Neural progenitor cell (in vitro differentiated cells): ENCODE measurements around the gene TBATA. TPM values are rescaled to one million over a fixed set of nuclear protein-coding genes. Genes with fewer than 3 reads are reported as not detected.

Experiments used
- DNase-seq: peaks from one replicate; pipeline ENCODE4 v3.0.0-alpha.2; 2016; ENCODE audit warnings: low spot score
- H2AFZ ChIP-seq: fragments of 200-600 bp; sonication (generic); replicated peaks from 2 replicates; pipeline ENCODE4 v1.6.1; 2016; ENCODE audit warnings: antibody characterized with exemption
- H3F3A ChIP-seq: fragments of 200-600 bp; sonication (generic); 2 replicates; pipeline ENCODE4 v1.6.1; 2016; ENCODE audit warnings: antibody characterized with exemption, low read depth
- H3K27ac ChIP-seq: fragments of 200-600 bp; sonication (generic); 2 replicates; pipeline ENCODE4 v1.5.1; 2016; ENCODE audit warnings: mild to moderate bottlenecking
- H3K27me3 ChIP-seq: fragments of 200-600 bp; sonication (generic); 2 replicates; pipeline ENCODE4 v1.6.1; 2016; ENCODE audit warnings: mild to moderate bottlenecking, moderate library complexity
- H3K36me3 ChIP-seq: fragments of 200-600 bp; sonication (generic); 2 replicates; pipeline ENCODE4 v1.5.1; 2016
- H3K4me1 ChIP-seq: fragments of 200-600 bp; sonication (generic); 2 replicates; pipeline ENCODE4 v1.6.1; 2016; ENCODE audit warnings: mixed run types
- H3K4me2 ChIP-seq: fragments of 200-600 bp; sonication (generic); 2 replicates; pipeline ENCODE4 v1.6.1; 2016
- H3K4me3 ChIP-seq: fragments of 200-600 bp; sonication (generic); 2 replicates; pipeline ENCODE4 v1.5.1; 2016
- H3K79me2 ChIP-seq: fragments of 200-600 bp; sonication (generic); 2 replicates; pipeline ENCODE4 v1.6.1; 2016; ENCODE audit warnings: low read depth
- H3K9ac ChIP-seq: fragments of 200-600 bp; sonication (generic); 2 replicates; pipeline ENCODE4 v1.6.1; 2016
- H3K9me3 ChIP-seq: fragments of 200-600 bp; sonication (generic); 2 replicates; pipeline ENCODE4 v1.5.1; 2016; ENCODE audit warnings: low read depth
- H4K20me1 ChIP-seq: fragments of 200-600 bp; sonication (generic); 2 replicates; pipeline ENCODE4 v1.6.1; 2016; ENCODE audit warnings: low read depth
- H3K27ac Mint-ChIP-seq: 3 replicates; pipeline ENCODE4 v1.8.0; 2021; ENCODE audit warnings: mixed read lengths
- H3K27me3 Mint-ChIP-seq: 2 replicates; pipeline ENCODE4 v1.8.0; 2022; ENCODE audit warnings: low read depth, mild to moderate bottlenecking, inconsistent platforms, moderate library complexity, mixed read lengths; ENCODE audit not compliant: insufficient read depth
- H3K36me3 Mint-ChIP-seq: 3 replicates; pipeline ENCODE4 v1.8.0; 2021; ENCODE audit warnings: mixed read lengths
- H3K4me1 Mint-ChIP-seq: 3 replicates; pipeline ENCODE4 v1.8.0; 2021; ENCODE audit warnings: mixed read lengths
- H3K4me3 Mint-ChIP-seq: 3 replicates; pipeline ENCODE4 v1.8.0; 2021; ENCODE audit warnings: mild to moderate bottlenecking, moderate library complexity, mixed read lengths
- H3K9me3 Mint-ChIP-seq: 3 replicates; pipeline ENCODE4 v1.8.0; 2020; ENCODE audit warnings: mixed read lengths
- CTCF ChIP-seq: fragments of 200-600 bp; sonication (generic); IDR thresholded peaks from 2 replicates; pipeline ENCODE4 v1.5.1; 2017; ENCODE audit warnings: antibody characterized with exemption, mild to moderate bottlenecking
- EZH2 ChIP-seq: fragments of 200-600 bp; sonication (generic); IDR thresholded peaks from 2 replicates; pipeline ENCODE4 v1.6.1; 2017; ENCODE audit warnings: antibody characterized with exemption, mild to moderate bottlenecking, moderate library complexity
- EZH2phosphoT487 ChIP-seq: fragments of 200-600 bp; sonication (generic); IDR thresholded peaks from 2 replicates; pipeline ENCODE4 v1.6.1; 2017; ENCODE audit warnings: antibody characterized with exemption
- total RNA-seq: library from RNA; depleted of rRNA; stranded (reverse); fragments of >200 nt; gene quantifications from 2 replicates; pipeline ENCODE4 v1.2.3, GENCODE V29; 2015; ENCODE audit warnings: low replicate concordance

The TBATA gene
- total RNA-seq, 1 donor from 2014 or later: not detected

GRCh38 chr10:70773965-70774809, 11.0 kb downstream of the TBATA start:
- H3K9ac ChIP-seq: no peak overlapping the region
- H3K4me3 Mint-ChIP-seq: no peak overlapping the region
- no peaks in the 10 kb centered on the region for H3K79me2 ChIP-seq
- no peak for TF ChIP-seq CTCF
- no peak for TF ChIP-seq EZH2
- TF ChIP-seq EZH2phosphoT487: no peak
- no peaks in the 10 kb centered on the region for H3K36me3 ChIP-seq
- H3K4me1 Mint-ChIP-seq: peaks cover 2% of the 10 kb centered on the region
- H3K9me3 ChIP-seq: no peaks in the 10 kb centered on the region
- no peaks in the 10 kb centered on the region for H3K4me1 ChIP-seq
- no peak overlapping the region for H3K27ac ChIP-seq
- H3F3A ChIP-seq: no peaks in the 10 kb centered on the region
- no peaks in the 10 kb centered on the region for H4K20me1 ChIP-seq
- no peak overlapping the region for H3K4me3 ChIP-seq
- H3K27me3 Mint-ChIP-seq: peaks cover 10% of the 10 kb centered on the region
- H3K36me3 Mint-ChIP-seq: no peaks in the 10 kb centered on the region
- no peak overlapping the region for H2AFZ ChIP-seq
- H3K4me2 ChIP-seq: no peak overlapping the region
- DNase-seq: no peak
- peak overlapping the region; percentile 7 for H3K27ac Mint-ChIP-seq
- H3K27me3 ChIP-seq: no peaks in the 10 kb centered on the region
- H3K9me3 Mint-ChIP-seq: no peaks in the 10 kb centered on the region

- H3F3A ChIP-seq: no peaks in the 10 kb centered on the region
- no peaks in the 10 kb centered on the region for H3K79me2 ChIP-seq
- H3K4me3 Mint-ChIP-seq: no peak overlapping the region
- no peaks in the 10 kb centered on the region for H4K20me1 ChIP-seq
- no peak overlapping the region for H3K4me2 ChIP-seq
- no peaks in the 10 kb centered on the region for H3K9me3 ChIP-seq
- H3K36me3 Mint-ChIP-seq: no peaks in the 10 kb centered on the region
- H3K4me3 ChIP-seq: no peak overlapping the region
- no peak overlapping the region for H3K27ac ChIP-seq
- no peaks in the 10 kb centered on the region for H3K27me3 ChIP-seq
- H3K4me1 Mint-ChIP-seq: peaks cover 2% of the 10 kb centered on the region
- H3K9ac ChIP-seq: no peak overlapping the region
- DNase-seq: no peak
- H3K9me3 Mint-ChIP-seq: no peaks in the 10 kb centered on the region
- no peak overlapping the region for H2AFZ ChIP-seq
- TF ChIP-seq EZH2 (no peak), CTCF (no peak), EZH2phosphoT487 (no peak)
- H3K36me3 ChIP-seq: no peaks in the 10 kb centered on the region
- H3K27ac Mint-ChIP-seq: peak overlapping the region; percentile 7
- H3K4me1 ChIP-seq: no peaks in the 10 kb centered on the region
- H3K27me3 Mint-ChIP-seq: peaks cover 10% of the 10 kb centered on the region
Measured at GRCh38 chr10:70773461-70773860, 11.7 kb downstream of the TBATA start.

GRCh38 chr10:70772627-70773026, 12.6 kb downstream of the TBATA start:
- no peak for DNase-seq
- no peaks in the 10 kb centered on the region for H3K9me3 Mint-ChIP-seq

More at GRCh38 chr10:70772627-70773026, 12.6 kb downstream of the TBATA start:
- Histone ChIP-seq H3K9me3 (no peaks in the 10 kb centered on the region), H2AFZ (no peak overlapping the region), H3K4me1 (no peaks in the 10 kb centered on the region), H3K36me3 (no peaks in the 10 kb centered on the region), H3K27me3 (no peaks in the 10 kb centered on the region), H3K4me3 (no peak overlapping the region), H4K20me1 (no peaks in the 10 kb centered on the region), H3K9ac (no peak overlapping the region), H3K4me2 (no peak overlapping the region), H3K79me2 (no peaks in the 10 kb centered on the region), H3K27ac (no peak overlapping the region), H3F3A (no peaks in the 10 kb centered on the region)
- Mint-ChIP-seq H3K4me1 (peaks cover 2% of the 10 kb centered on the region), H3K27me3 (peaks cover 7% of the 10 kb centered on the region), H3K27ac (no peak overlapping the region), H3K36me3 (no peaks in the 10 kb centered on the region), H3K4me3 (no peak overlapping the region)
- TF ChIP-seq EZH2: no peak
- TF ChIP-seq CTCF: no peak
- TF ChIP-seq EZH2phosphoT487: no peak
